Measurements from ENCODE around the gene LRP1-AS.

Gene LRP1-AS

GRCh38 chr12:57151741-57152630 is 4.6 kb upstream of the LRP1-AS start:
- no peak overlapping the region for H3K4me3 ChIP-seq (ENCODE audit: low read depth, low read length)

GRCh38 chr12:57150400-57151000 is 3.1 kb upstream of the LRP1-AS start:
- no peak for TF ChIP-seq CTCF (IDR thresholded peaks at IDR 0.05; ENCODE audit: borderline replicate concordance, insufficient read depth, low read depth, low read length)
- no peak overlapping the region for H3K4me3 ChIP-seq (ENCODE audit: low read depth, low read length)

More at GRCh38 chr12:57151741-57152630, 4.6 kb upstream of the LRP1-AS start:
- TF ChIP-seq CTCF (IDR thresholded peaks at IDR 0.05; ENCODE audit: borderline replicate concordance, insufficient read depth, low read depth, low read length), result no peak

- no peak overlapping the region for H3K4me3 ChIP-seq (ENCODE audit: low read depth, low read length)
- no peak for TF ChIP-seq CTCF (IDR thresholded peaks at IDR 0.05; ENCODE audit: borderline replicate concordance, insufficient read depth, low read depth, low read length)
These were observed 2.0 kb upstream of the LRP1-AS start for GRCh38 chr12:57149245-57149900.

- H3K4me3 ChIP-seq (ENCODE audit: low read depth, low read length), result no peak overlapping the region
- TF ChIP-seq CTCF (IDR thresholded peaks at IDR 0.05; ENCODE audit: borderline replicate concordance, insufficient read depth, low read depth, low read length), result no peak
These were observed 1.2 kb upstream of the LRP1-AS start for GRCh38 chr12:57148469-57149244.

- no peak overlapping the region for H3K4me3 ChIP-seq (ENCODE audit: low read depth, low read length)
- no peak for TF ChIP-seq CTCF (IDR thresholded peaks at IDR 0.05; ENCODE audit: borderline replicate concordance, insufficient read depth, low read depth, low read length)
These were observed 1.3 kb downstream of the LRP1-AS start for GRCh38 chr12:57146092-57146491.

- H3K4me3 ChIP-seq (ENCODE audit: low read depth, low read length), result no peak overlapping the region
- TF ChIP-seq CTCF (IDR thresholded peaks at IDR 0.05; ENCODE audit: borderline replicate concordance, insufficient read depth, low read depth, low read length), result no peak
These were observed 1.9 kb downstream of the LRP1-AS start for GRCh38 chr12:57145460-57146059.
